HG03378 (cell line): ENCODE results near the gene SRPRB.
"Not testable (repeated sequence)": the region's sequence is repeated elsewhere in the genome, so short reads cannot be mapped to it uniquely, and the experiment has no call there.

Experiments
- ATAC-seq: cut with Tn5 transposase; IDR thresholded peaks from one replicate; pipeline ENCODE4 v1.9.1; 2021; ENCODE audit warnings: mild to moderate bottlenecking, moderate library complexity; ENCODE audit not compliant: unreplicated experiment

Gene SRPRB

GRCh38 chr3:133777807-133778568 is 27.6 kb upstream of the SRPRB start:
- ATAC-seq = no peak

DNA sequence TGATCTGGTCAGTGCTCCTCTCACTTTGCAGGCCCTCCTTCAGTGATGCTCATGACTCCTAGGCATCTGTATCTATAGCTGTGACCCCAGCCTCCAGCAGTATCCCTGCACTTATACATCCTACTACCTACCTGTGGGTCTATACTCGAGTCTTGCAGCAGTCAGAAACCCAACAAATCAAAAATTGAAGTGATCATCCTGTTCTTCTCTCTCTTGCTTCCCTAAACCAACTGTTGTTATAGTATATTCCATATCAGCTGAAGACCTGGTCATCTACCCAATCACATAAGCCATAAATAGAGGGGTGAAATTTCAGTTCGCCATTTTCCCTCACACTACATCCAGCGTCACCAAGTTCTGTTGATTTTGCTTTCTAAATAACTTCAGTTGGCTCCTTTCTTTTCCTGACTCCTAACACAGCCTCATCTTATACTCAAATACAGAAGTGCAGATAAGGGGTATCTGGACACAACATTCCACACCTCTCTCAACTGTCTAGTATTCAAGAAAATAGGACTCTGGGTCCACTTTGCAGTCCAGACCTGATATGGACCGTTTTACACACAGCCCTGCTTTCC is 25.9 kb upstream of the SRPRB start:
- no peak for ATAC-seq

DNA sequence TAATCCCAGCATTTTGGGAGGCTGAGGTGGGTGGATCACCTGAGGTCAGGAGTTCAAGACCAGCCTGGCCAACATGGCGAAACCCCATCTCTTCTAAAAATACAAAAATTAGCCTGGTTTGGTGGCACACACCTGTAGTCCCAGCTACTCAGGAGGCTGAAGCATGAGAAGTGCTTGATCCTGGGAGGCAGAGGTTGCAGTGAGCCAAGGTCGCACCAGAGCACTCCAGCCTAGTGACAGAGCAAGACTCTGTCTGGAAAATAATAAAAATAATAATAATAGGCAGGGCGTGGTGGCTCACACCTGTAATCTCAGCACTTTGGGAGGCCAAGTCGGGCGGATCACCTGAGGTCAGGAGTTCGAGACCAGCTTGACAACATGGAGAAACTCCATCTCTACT is 24.9 kb upstream of the SRPRB start:
- ATAC-seq = not testable (repeated sequence)

DNA sequence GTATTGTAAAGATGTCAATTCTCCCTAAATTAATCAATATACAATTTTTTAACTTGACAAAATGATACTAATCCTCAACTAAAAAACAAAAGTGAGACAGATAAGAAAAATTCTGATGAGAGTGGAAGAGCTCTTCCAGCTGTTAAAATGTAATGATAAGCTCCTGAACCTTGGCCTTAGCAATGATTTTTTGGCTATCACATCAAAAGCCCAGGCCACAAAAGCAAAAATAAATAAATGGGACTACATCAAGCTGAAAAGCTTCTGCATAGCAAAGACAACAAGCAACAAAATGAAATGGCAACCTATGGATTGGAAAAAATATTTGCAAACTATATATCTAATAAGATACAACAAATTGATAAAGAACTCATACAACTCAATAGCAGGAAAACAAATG is 24.0 kb upstream of the SRPRB start:
- no peak for ATAC-seq

DNA sequence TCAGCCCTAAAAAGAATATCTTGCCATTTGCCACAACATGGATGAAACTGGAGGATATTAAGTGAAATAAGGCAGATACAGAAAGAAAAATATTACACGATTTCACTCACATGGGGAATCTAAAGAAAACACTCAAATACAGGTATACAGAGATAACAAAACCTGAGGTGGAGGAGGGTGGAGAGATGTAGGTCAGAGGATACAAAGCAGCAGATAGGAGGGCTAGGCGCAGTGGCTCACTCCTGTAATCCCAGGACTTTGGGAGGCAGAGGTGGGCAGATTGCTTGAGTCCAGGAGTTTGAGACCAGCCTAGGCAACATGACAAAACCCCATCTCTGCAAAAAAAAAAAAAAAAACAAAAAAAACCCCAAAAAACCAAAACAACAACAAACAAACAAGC is 23.2 kb upstream of the SRPRB start:
- ATAC-seq = no peak

DNA sequence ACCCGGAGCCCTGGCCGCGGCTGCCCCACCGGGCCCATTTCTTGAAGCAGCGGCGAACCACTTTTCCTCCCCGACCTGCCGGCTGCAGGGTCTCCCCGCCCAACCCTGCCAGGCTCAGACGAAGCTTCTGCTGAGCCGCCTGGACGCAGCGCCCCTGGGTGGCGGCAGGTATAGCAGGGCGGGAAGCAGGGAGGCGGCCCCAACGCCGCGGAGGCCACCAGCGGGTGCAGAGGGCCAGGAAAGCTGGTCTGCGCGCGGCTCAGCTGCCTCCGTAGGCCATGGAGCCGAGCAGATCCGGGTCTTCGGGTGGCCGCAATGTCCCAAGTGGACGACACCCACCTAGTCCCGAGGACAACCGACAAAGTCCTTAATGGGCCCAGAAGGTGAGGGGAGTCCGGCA is 21.9 kb upstream of the SRPRB start:
- ATAC-seq = no peak

GRCh38 chr3:133788024-133788423 is 17.6 kb upstream of the SRPRB start:
- no peak for ATAC-seq

GRCh38 chr3:133792171-133792763 is 13.3 kb upstream of the SRPRB start:
- no peak for ATAC-seq

DNA sequence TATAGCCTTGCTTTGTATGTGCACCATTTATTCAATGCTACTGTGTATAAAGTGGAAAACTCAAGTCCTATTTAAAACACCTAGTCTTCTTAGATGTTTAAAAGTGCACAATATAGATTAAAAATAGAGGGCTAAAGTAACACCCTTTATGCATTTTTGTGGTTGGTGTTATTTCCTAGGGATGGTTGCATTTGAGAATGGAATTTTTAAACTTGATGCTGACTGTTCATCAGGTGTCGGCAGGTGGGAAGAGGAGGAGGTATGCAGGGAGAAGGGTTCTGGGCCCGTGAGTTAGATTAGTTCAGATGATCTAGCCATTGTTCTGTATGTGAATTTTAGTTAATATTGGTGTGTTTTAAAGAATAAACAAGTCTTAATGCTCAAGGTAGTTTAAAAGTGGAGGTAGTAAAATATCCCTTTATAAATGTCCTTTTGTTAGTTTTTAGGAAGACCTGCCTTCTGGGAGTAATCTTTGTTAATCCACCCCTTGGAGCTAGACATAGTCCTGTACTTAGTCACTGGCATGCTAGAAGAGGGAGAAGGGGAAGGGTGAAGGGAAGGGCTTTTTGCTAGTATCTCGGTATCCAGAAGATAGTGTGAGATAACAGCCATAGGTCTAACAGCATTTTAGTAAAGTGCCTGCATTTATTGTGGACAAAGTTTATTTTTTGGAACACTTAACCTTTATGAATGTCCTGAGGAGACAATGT is 8.1 kb upstream of the SRPRB start:
- ATAC-seq = no peak

DNA sequence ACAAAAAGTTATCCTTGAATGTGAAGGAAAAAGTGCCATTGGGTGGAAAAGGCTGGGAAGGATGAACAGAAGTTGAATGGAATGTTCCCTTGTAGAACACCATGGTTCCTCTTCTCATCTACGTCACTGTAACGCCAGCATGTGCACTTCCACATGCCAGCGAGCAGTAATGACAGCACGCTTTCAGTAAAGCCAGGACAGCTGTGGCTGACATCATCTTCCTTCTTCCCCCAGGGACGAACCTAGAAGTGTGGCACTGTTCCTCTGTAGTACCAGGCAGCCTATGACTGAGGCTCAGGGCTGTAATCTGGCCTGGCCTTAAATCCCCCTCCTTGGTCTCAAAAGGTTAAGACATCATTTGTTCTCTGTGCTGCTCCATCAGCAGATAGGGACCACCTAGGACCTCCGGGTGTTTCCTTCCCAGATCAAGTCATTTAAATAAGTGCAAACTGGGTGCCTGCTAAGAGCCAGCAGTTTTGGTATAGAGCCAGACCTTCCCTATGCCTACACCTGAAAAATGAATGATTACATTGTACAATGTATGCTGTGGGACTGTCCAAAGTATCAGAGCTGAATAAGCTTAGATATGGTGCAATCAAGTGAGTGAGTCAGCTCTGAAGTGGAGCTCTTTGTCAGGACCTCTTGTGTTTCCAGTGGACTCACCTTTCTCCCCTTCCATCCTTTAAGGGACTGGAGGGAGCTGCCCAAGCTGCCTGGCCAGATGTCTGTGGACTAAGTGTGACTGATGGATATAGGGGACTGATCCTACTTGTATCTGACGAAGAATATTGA is 5.6 kb upstream of the SRPRB start:
- ATAC-seq = no peak

- ATAC-seq = no peak
These were observed 2.1 kb upstream of the SRPRB start for GRCh38 chr3:133803469-133803868.

DNA sequence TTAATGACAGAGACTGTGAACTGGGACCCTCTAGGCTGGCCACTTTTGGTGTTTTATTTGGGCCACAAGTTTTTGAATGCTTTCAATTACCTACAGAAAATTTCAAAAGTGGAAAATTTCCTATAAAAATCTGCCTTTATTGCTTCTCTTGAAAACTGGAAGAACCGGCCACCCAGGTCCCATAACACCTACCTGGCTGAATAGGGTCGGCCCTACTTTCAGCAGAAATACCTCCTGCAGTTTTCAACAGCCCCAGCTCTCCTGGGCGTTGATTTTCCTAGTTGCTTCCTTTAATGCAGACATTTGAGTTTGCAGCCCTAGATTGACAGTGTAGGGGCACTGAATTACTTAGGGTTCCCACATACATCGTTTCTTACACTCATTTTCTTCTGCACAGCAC is 719 bp upstream of the SRPRB start:
- ATAC-seq = no peak

GRCh38 chr3:133805384-133805701 is 272 bp upstream of the SRPRB start:
- no peak for ATAC-seq

- ATAC-seq = no peak
These were observed 7.3 kb downstream of the SRPRB start for GRCh38 chr3:133812872-133813271.

GRCh38 chr3:133815386-133815785 is 9.8 kb downstream of the SRPRB start:
- ATAC-seq = no peak

DNA sequence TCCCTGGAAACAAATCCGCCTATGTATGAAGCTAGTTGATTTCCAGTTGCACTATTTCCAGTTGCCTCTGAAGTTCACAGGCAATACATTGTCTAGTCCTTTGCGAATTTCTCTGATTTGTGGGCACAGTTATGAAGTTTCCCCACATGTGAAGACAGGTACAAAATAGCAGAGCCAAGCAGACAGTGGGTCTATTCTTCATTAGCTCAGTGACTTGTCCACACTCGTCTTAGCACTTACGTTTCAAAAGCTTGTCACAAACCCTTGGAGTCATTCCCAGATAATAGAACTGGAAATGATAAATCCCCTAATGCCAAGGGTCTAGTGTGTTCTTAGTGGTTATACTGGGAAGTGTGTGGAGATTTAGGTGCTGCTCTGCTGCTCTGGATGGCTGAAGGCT is 14.5 kb downstream of the SRPRB start:
- no peak for ATAC-seq

GRCh38 chr3:133820889-133821675 is 15.5 kb downstream of the SRPRB start:
- no peak for ATAC-seq

- ATAC-seq = no peak
These were observed 16.4 kb downstream of the SRPRB start for GRCh38 chr3:133821767-133822638.

- ATAC-seq = no peak
These were observed 19.4 kb downstream of the SRPRB start for GRCh38 chr3:133824961-133825485.
